Ovary (tissue), 9 donors: Measurements from ENCODE around the gene KIAA0825. TPM values are rescaled to one million over a fixed set of nuclear protein-coding genes. Genes with fewer than 3 reads are reported as not detected.

Experiments used
- DNase-seq, 5 donors: peaks; one replicate each; pipeline ENCODE4 v3.0.0-alpha.2; 2019 to 2020
- H3K27ac ChIP-seq, 2 donors: fragments of 200-600 bp; one replicate each; pipeline versions ENCODE4 v1.5.1 to v1.8.0; 2019 to 2022
- H3K27me3 ChIP-seq: fragments of 200-600 bp; one replicate; pipeline ENCODE4 v1.8.0; 2022
- H3K36me3 ChIP-seq: fragments of 200-600 bp; sonication (generic); one replicate; pipeline ENCODE4 v1.5.1; 2019
- H3K4me1 ChIP-seq: one replicate; pipeline ENCODE4 v1.8.1; 2013; ENCODE audit warnings: mild to moderate bottlenecking, moderate library complexity; ENCODE audit not compliant: insufficient read depth
- H3K4me3 ChIP-seq: fragments of 200-600 bp; sonication (generic); one replicate; pipeline ENCODE4 v1.5.1; 2017
- H3K9me3 ChIP-seq, 2 donors: fragments of 200-600 bp in 1 of 2; sonication (generic) in 1 of 2; one replicate each; pipeline versions ENCODE4 v1.5.1 to v1.8.1; 2013 to 2019; ENCODE audit warnings: mild to moderate bottlenecking in 1 of 2, moderate library complexity in 1 of 2
- EP300 ChIP-seq: sonication (generic); formaldehyde crosslinking; IDR thresholded peaks from one replicate; pipeline ENCODE4 v1.6.1; 2017; ENCODE audit warnings: antibody characterized with exemption
- POLR2A ChIP-seq: fragments of 450-650 bp; IDR thresholded peaks from one replicate; pipeline ENCODE4 v1.6.1; 2017; ENCODE audit warnings: antibody characterized with exemption, mild to moderate bottlenecking, moderate library complexity
- WGBS, 3 donors: extraction: QIAGEN DNeasy Blood & Tissue Kit in 1 of 3; methylation state at CpG; one replicate each; pipeline versions ENCODE4 v1.1.5 to v1.1.7; 2013 to 2017; 5-methylcytosine and 5-hydroxymethylcytosine counted together
- intact Hi-C, 4 donors: fragments of 100-400 bp; cut with DNase I; formaldehyde crosslinking; loops; one replicate each; pipeline versions ENCODE4 v1.11.0 to v1.15.1; 2022 to 2023
- polyA plus RNA-seq, 2 donors: library from polyadenylated mRNA; stranded (reverse); fragments of 200-250 nt in 1 of 2; fragments of 350-450 nt in 1 of 2; fragmentation: Illumina TruSeq in 1 of 2; extraction: RNeasy Lipid Tissue Mini Kit (QIAGEN cat#74804) in 1 of 2; gene quantifications; one replicate each; pipeline ENCODE4 v1.2.3, GENCODE V29; 2013 to 2014
- total RNA-seq, 7 donors: library from RNA; depleted of rRNA in 2 of 7; stranded (reverse); fragments of >200 nt in 2 of 7; fragmentation: NEBNext Ultra II Directional in 3 of 7; extraction: Animal tissue kit (Norgen Biotek cat#: 25700) in 3 of 7; gene quantifications; one replicate each; pipeline versions ENCODE4 v1.1.0 to v1.2.4, GENCODE V29; 2016 to 2023
- TF ChIP-seq, protein P1 (sequence below), 3 donors: fragments of 450-650 bp in 2 of 3; fragments of 200-600 bp in 1 of 3; IDR thresholded peaks; one replicate each; pipeline versions ENCODE4 v1.5.1 to v1.8.0; 2016 to 2022; ENCODE audit warnings: antibody characterized with exemption in 3 of 3, mild to moderate bottlenecking in 1 of 3
- donor health status: DM: no; HTN: no; CAD: no; lungs with moderate emphysema.
- donor health status: DM: no; HTN: no; CAD: no.
- donor health status: Bipolar disorder and iron deficiency.
- donor health status: DM: yes; HTN: yes; CAD: no.
- donor health status: DM: no; HTN: no; CAD: no.
- donor health status: DM: yes; HTN: yes; CAD: no.

KIAA0825 gene
- total and polyA plus RNA-seq, 9 donors = 0.70 to 12.4 (median 3.9) TPM

GRCh38 chr5:94316916-94317838 is 301.2 kb downstream of the KIAA0825 start:
- Histone ChIP-seq H3K27ac (no peak overlapping the region), H3K36me3 (no peaks in the 10 kb centered on the region), H3K9me3 (no peaks in the 10 kb centered on the region), H3K4me1 (no peaks in the 10 kb centered on the region), H3K4me3 (no peak overlapping the region), H3K27me3 (no peaks in the 10 kb centered on the region)
- intact Hi-C loops = no loop called here
- no peak for DNase-seq
- WGBS, 3 donors = 77 to 82% (median 80%) methylated on average over 6 of the region's 6 CpGs
- TF ChIP-seq POLR2A (no peak), EP300 (no peak)
- TF ChIP-seq, protein P1, sequence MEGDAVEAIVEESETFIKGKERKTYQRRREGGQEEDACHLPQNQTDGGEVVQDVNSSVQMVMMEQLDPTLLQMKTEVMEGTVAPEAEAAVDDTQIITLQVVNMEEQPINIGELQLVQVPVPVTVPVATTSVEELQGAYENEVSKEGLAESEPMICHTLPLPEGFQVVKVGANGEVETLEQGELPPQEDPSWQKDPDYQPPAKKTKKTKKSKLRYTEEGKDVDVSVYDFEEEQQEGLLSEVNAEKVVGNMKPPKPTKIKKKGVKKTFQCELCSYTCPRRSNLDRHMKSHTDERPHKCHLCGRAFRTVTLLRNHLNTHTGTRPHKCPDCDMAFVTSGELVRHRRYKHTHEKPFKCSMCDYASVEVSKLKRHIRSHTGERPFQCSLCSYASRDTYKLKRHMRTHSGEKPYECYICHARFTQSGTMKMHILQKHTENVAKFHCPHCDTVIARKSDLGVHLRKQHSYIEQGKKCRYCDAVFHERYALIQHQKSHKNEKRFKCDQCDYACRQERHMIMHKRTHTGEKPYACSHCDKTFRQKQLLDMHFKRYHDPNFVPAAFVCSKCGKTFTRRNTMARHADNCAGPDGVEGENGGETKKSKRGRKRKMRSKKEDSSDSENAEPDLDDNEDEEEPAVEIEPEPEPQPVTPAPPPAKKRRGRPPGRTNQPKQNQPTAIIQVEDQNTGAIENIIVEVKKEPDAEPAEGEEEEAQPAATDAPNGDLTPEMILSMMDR (IDR thresholded peaks at IDR 0.05) = no peak

DNA sequence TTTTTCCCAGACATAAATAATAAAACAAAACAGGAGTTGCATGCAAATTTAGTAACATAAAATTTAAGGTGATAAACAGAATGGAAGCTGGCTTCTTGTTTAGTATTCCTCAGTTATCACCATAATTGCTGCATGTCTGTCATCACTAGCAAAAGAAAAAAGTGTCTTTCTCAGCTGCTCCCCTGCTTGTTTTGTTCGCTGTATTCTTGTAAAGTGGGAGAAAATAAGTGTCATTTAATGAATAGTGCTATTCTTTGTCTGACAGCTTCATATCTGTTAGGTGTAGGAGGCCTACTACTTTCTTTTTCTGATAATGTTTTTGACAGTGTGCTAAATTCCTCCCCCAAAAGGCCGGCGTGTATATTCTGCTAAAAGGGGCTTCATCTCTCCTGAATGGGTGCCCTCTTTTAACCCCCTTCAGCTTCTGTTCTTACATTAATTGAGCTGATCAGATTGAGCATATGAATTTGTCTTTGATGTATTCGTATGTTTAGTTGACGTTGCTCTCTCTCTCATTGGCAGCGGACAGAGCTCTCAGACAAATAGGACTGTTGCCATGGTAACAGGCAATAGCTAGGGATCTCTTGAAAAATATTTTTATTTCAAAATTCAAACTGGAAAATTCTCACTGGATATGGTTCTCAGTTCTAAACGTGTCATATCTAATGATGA is 303.8 kb downstream of the KIAA0825 start:
- TF ChIP-seq EP300 (no peak), POLR2A (no peak)
- TF ChIP-seq, protein P1 (IDR thresholded peaks at IDR 0.05) = no peak
- Histone ChIP-seq H3K4me1 (no peaks in the 10 kb centered on the region), H3K4me3 (no peak overlapping the region), H3K9me3 (no peaks in the 10 kb centered on the region), H3K27me3 (no peaks in the 10 kb centered on the region), H3K27ac (no peak overlapping the region), H3K36me3 (no peaks in the 10 kb centered on the region)
- 38 to 51% (median 39%) methylated on average over 7 of the region's 7 CpGs for WGBS, 3 donors
- no peak for DNase-seq
- intact Hi-C loops = no loop called here

GRCh38 chr5:94313696-94314095 is 304.7 kb downstream of the KIAA0825 start:
- 91 to 98% (median 96%) methylated on average over 3 of the region's 3 CpGs for WGBS, 3 donors
- no peak for TF ChIP-seq POLR2A
- TF ChIP-seq EP300 = no peak
- TF ChIP-seq, protein P1 (IDR thresholded peaks at IDR 0.05) = no peak
- no peaks in the 10 kb centered on the region for H3K27me3 ChIP-seq
- H3K27ac ChIP-seq = no peak overlapping the region
- no peaks in the 10 kb centered on the region for H3K9me3 ChIP-seq
- H3K4me1 ChIP-seq = no peaks in the 10 kb centered on the region
- H3K4me3 ChIP-seq = no peak overlapping the region
- DNase-seq = no peak
- H3K36me3 ChIP-seq = no peaks in the 10 kb centered on the region
- intact Hi-C loops = no loop called here

- Histone ChIP-seq H3K4me1 (no peaks in the 10 kb centered on the region), H3K36me3 (no peaks in the 10 kb centered on the region), H3K4me3 (no peak overlapping the region), H3K9me3 (no peaks in the 10 kb centered on the region), H3K27me3 (no peaks in the 10 kb centered on the region), H3K27ac (no peak overlapping the region)
- no peak for DNase-seq
- TF ChIP-seq POLR2A = no peak
- TF ChIP-seq, protein P1 (IDR thresholded peaks at IDR 0.05) = no peak
- no peak for TF ChIP-seq EP300
- WGBS, 3 donors = 96 to 99% (median 98%) methylated on average over 3 of the region's 3 CpGs
- intact Hi-C loops = no loop called here
Observed at GRCh38 chr5:94313188-94313587, 305.2 kb downstream of the KIAA0825 start.
